Astrocyte (in vitro differentiated cells and primary cell): ENCODE measurements around the gene RELN. TPM values are rescaled to one million over a fixed set of nuclear protein-coding genes. Genes with fewer than 3 reads are reported as not detected.

ENCODE experiments used
- DNase-seq: peaks from one replicate; pipeline ENCODE4 v3.0.0-alpha.2; 2010; ENCODE audit warnings: low read depth
- FAIRE-seq: peaks from 2 replicates; lab custom pipeline; 2011; peaks lifted over from hg19 to GRCh38; lab: Jason Lieb, UNC
- H2AFZ ChIP-seq: 2 replicates; pipeline ENCODE4 v1.6.0; 2012; ENCODE audit warnings: low read depth, low read length, inconsistent platforms
- H3K27ac ChIP-seq: 2 replicates; pipeline ENCODE4 v1.5.1; 2011; ENCODE audit warnings: low read depth, low read length, inconsistent platforms
- H3K27me3 ChIP-seq: 2 replicates; pipeline ENCODE4 v1.6.0; 2011; ENCODE audit warnings: low read length, inconsistent platforms; ENCODE audit not compliant: insufficient read depth
- H3K36me3 ChIP-seq: 2 replicates; pipeline ENCODE4 v1.5.1; 2011; ENCODE audit warnings: low read length, inconsistent platforms; ENCODE audit not compliant: insufficient read depth
- H3K4me1 ChIP-seq: 2 replicates; pipeline ENCODE4 v1.5.1; 2011; ENCODE audit warnings: low read length, inconsistent platforms; ENCODE audit not compliant: insufficient read depth
- H3K4me2 ChIP-seq: 2 replicates; pipeline ENCODE4 v1.6.0; 2012; ENCODE audit warnings: low read length, inconsistent platforms
- H3K4me3 ChIP-seq: 2 replicates; pipeline ENCODE4 v1.5.1; 2011; ENCODE audit warnings: low read depth, mild to moderate bottlenecking, low read length, inconsistent platforms; ENCODE audit not compliant: insufficient read depth
- H3K79me2 ChIP-seq: 2 replicates; pipeline ENCODE4 v1.6.0; 2012; ENCODE audit warnings: mild to moderate bottlenecking, low read length, inconsistent platforms; ENCODE audit not compliant: insufficient read depth
- H3K9ac ChIP-seq: 2 replicates; pipeline ENCODE4 v1.6.0; 2012; ENCODE audit warnings: mild to moderate bottlenecking, low read length, inconsistent platforms
- H3K9me3 ChIP-seq: 2 replicates; pipeline ENCODE4 v1.5.1; 2012; ENCODE audit warnings: low read depth, mild to moderate bottlenecking, low read length, inconsistent platforms; ENCODE audit not compliant: insufficient read depth
- H4K20me1 ChIP-seq: 2 replicates; pipeline ENCODE4 v1.6.0; 2012; ENCODE audit warnings: low read length, inconsistent platforms; ENCODE audit not compliant: insufficient read depth
- H3K27ac Mint-ChIP-seq: one replicate; pipeline ENCODE4 v1.8.0; 2021; ENCODE audit warnings: mild to moderate bottlenecking, mixed read lengths; ENCODE audit not compliant: unreplicated experiment
- H3K27me3 Mint-ChIP-seq: one replicate; pipeline ENCODE4 v1.8.0; 2021; ENCODE audit warnings: low read depth, mixed read lengths; ENCODE audit not compliant: unreplicated experiment
- H3K36me3 Mint-ChIP-seq: one replicate; pipeline ENCODE4 v1.8.0; 2021; ENCODE audit warnings: low read depth, mixed read lengths; ENCODE audit not compliant: unreplicated experiment
- H3K4me1 Mint-ChIP-seq: one replicate; pipeline ENCODE4 v1.8.0; 2021; ENCODE audit warnings: low read depth, mixed read lengths; ENCODE audit not compliant: unreplicated experiment
- H3K4me3 Mint-ChIP-seq: one replicate; pipeline ENCODE4 v1.8.0; 2021; ENCODE audit warnings: mild to moderate bottlenecking, moderate library complexity, mixed read lengths; ENCODE audit not compliant: unreplicated experiment
- H3K9me3 Mint-ChIP-seq: one replicate; pipeline ENCODE4 v1.8.0; 2021; ENCODE audit warnings: mild to moderate bottlenecking, mixed read lengths; ENCODE audit not compliant: unreplicated experiment
- CTCF ChIP-seq: IDR thresholded peaks from 2 replicates; pipeline ENCODE4 v1.5.1; 2011; ENCODE audit warnings: low read depth, mild to moderate bottlenecking, inconsistent platforms, low read length, moderate library complexity; ENCODE audit not compliant: insufficient read depth
- EZH2 ChIP-seq: IDR thresholded peaks from 2 replicates; pipeline ENCODE4 v1.6.1; 2012; ENCODE audit warnings: mild to moderate bottlenecking, low read length, inconsistent platforms; ENCODE audit not compliant: insufficient read depth
- total RNA-seq: library from RNA; stranded (reverse); gene quantifications from 2 replicates; pipeline ENCODE4 v1.2.1, GENCODE V29; 2021

RELN gene
- total RNA-seq, 1 donor from 2014 or later = 0.98 TPM

- H3K4me1 ChIP-seq = no peaks in the 10 kb centered on the region
- Mint-ChIP-seq H3K36me3 (no peaks in the 10 kb centered on the region), H3K27me3 (peaks cover 43% of the 10 kb centered on the region), H3K9me3 (no peaks in the 10 kb centered on the region), H3K4me3 (no peak overlapping the region), H3K4me1 (no peaks in the 10 kb centered on the region), H3K27ac (no peak overlapping the region)
- FAIRE-seq (no peak), DNase-seq (no peak)
- no peak overlapping the region for H3K4me3 ChIP-seq
- H3K27ac ChIP-seq = no peak overlapping the region
- no peaks in the 10 kb centered on the region for H4K20me1 ChIP-seq
- peaks cover 12% of the 10 kb centered on the region for H3K27me3 ChIP-seq
- no peaks in the 10 kb centered on the region for H3K9me3 ChIP-seq
- no peak overlapping the region for H2AFZ ChIP-seq
- no peak overlapping the region for H3K9ac ChIP-seq
- H3K4me2 ChIP-seq = no peak overlapping the region
- no peaks in the 10 kb centered on the region for H3K79me2 ChIP-seq
- H3K36me3 ChIP-seq = no peaks in the 10 kb centered on the region
- TF ChIP-seq EZH2 = no peak
- no peak for TF ChIP-seq CTCF
Observed at GRCh38 chr7:103983201-103983977, 6.1 kb downstream of the RELN start.

DNA sequence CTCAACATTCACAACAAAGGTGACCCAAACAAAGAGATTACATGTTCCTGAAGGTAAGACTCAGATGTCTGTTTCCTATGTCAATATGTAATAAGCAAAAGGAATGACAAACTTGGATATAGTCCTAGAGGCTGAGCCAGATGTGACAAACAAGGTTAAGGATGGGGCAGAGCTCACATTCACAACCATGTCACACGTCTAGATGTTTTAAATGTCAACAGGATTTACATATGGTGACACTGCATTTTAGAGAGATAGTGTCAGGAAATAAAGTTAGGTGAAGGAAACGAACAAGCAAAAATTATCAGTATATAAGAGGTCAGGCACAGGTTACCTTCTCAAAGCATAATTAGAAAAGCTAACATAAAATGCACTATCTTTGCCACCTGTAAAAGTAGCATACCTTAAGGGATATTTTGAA lies 8.4 kb downstream of the RELN start:
- FAIRE-seq (no peak), DNase-seq (no peak)
- H3K4me1 Mint-ChIP-seq = no peaks in the 10 kb centered on the region
- no peaks in the 10 kb centered on the region for H3K9me3 Mint-ChIP-seq
- Histone ChIP-seq H3K27ac (no peak overlapping the region), H3K79me2 (no peaks in the 10 kb centered on the region), H3K4me2 (no peak overlapping the region), H3K9ac (no peak overlapping the region), H2AFZ (no peak overlapping the region), H3K9me3 (no peaks in the 10 kb centered on the region), H4K20me1 (no peaks in the 10 kb centered on the region), H3K4me3 (no peak overlapping the region), H3K27me3 (peaks cover 5% of the 10 kb centered on the region), H3K36me3 (no peaks in the 10 kb centered on the region), H3K4me1 (no peaks in the 10 kb centered on the region)
- TF ChIP-seq CTCF (no peak), EZH2 (no peak)
- H3K4me3 Mint-ChIP-seq = no peak overlapping the region
- H3K27ac Mint-ChIP-seq = no peak overlapping the region
- H3K27me3 Mint-ChIP-seq = peaks cover 30% of the 10 kb centered on the region
- H3K36me3 Mint-ChIP-seq = no peaks in the 10 kb centered on the region
